H9 (cell line): Measurements from ENCODE around the gene KRTCAP2. TPM values are rescaled to one million over a fixed set of nuclear protein-coding genes. Genes with fewer than 3 reads are reported as not detected.
A peak's percentile ranks its signal among the peaks of the same experiment; 100 is the strongest.

ENCODE experiments used
- DNase-seq: peaks from one replicate; pipeline ENCODE4 v3.0.0-alpha.2; 2017
- H2AFZ ChIP-seq: one replicate; pipeline ENCODE4 v1.6.1; 2013; ENCODE audit warnings: mild to moderate bottlenecking, low read length, control low read depth, moderate library complexity
- H2AK5ac ChIP-seq: 2 replicates; pipeline ENCODE4 v1.6.1; 2013; ENCODE audit warnings: low read length, control low read depth, mixed read lengths; ENCODE audit not compliant: insufficient read length
- H2BK120ac ChIP-seq: one replicate; pipeline ENCODE4 v1.6.1; 2013; ENCODE audit warnings: low read depth, mild to moderate bottlenecking, low read length, control low read depth, inconsistent platforms; ENCODE audit not compliant: poor library complexity, severe bottlenecking
- H2BK12ac ChIP-seq: 2 replicates; pipeline ENCODE4 v1.6.1; 2013; ENCODE audit warnings: low read length, control low read depth, mixed read lengths, low read depth; ENCODE audit not compliant: insufficient read length
- H2BK15ac ChIP-seq: 2 replicates; pipeline ENCODE4 v1.6.1; 2013; ENCODE audit warnings: low read depth, low read length, control low read depth
- H2BK20ac ChIP-seq: one replicate; pipeline ENCODE4 v1.6.1; 2013; ENCODE audit warnings: low read depth, mild to moderate bottlenecking, low read length, control low read depth, inconsistent platforms; ENCODE audit not compliant: poor library complexity, severe bottlenecking
- H2BK5ac ChIP-seq: 2 replicates; pipeline ENCODE4 v1.6.1; 2013; ENCODE audit warnings: low read length, control low read depth, mixed read lengths; ENCODE audit not compliant: insufficient read length
- H3K14ac ChIP-seq: 2 replicates; pipeline ENCODE4 v1.6.1; 2013; ENCODE audit warnings: low read length, control low read depth; ENCODE audit not compliant: insufficient read depth
- H3K18ac ChIP-seq: 2 replicates; pipeline ENCODE4 v1.6.1; 2013; ENCODE audit warnings: low read depth, mild to moderate bottlenecking, mixed read lengths, low read length, control low read depth; ENCODE audit not compliant: insufficient read length
- H3K23ac ChIP-seq: 2 replicates; pipeline ENCODE4 v1.6.1; 2013; ENCODE audit warnings: low read length, control low read depth, mixed read lengths, low read depth; ENCODE audit not compliant: insufficient read length
- H3K23me2 ChIP-seq: 2 replicates; pipeline ENCODE4 v1.6.1; 2013; ENCODE audit warnings: low read depth, mild to moderate bottlenecking, mixed read lengths, low read length, control low read depth; ENCODE audit not compliant: insufficient read length, poor library complexity, severe bottlenecking
- H3K27ac ChIP-seq: 2 replicates; pipeline ENCODE4 v1.5.1; 2013; ENCODE audit warnings: low read length, control low read depth, mixed read lengths, low read depth; ENCODE audit not compliant: insufficient read length
- H3K27me3 ChIP-seq: 2 replicates; pipeline ENCODE4 v1.6.1; 2013; ENCODE audit warnings: low read length, control low read depth, inconsistent platforms; ENCODE audit not compliant: insufficient read depth
- H3K4ac ChIP-seq: 2 replicates; pipeline ENCODE4 v1.6.1; 2013; ENCODE audit warnings: low read depth, mild to moderate bottlenecking, control low read depth, inconsistent platforms, low read length, moderate library complexity
- H3K4me1 ChIP-seq: 2 replicates; pipeline ENCODE4 v1.6.1; 2013; ENCODE audit warnings: low read length, control low read depth, inconsistent platforms; ENCODE audit not compliant: insufficient read depth
- H3K4me2 ChIP-seq: 2 replicates; pipeline ENCODE4 v1.6.1; 2013; ENCODE audit warnings: low read length, control low read depth, mixed read lengths; ENCODE audit not compliant: insufficient read length, insufficient read depth
- H3K56ac ChIP-seq: 2 replicates; pipeline ENCODE4 v1.6.1; 2013; ENCODE audit warnings: low read depth, mild to moderate bottlenecking, mixed read lengths, low read length, control low read depth; ENCODE audit not compliant: insufficient read length
- H3K79me1 ChIP-seq: 2 replicates; pipeline ENCODE4 v1.6.1; 2013; ENCODE audit warnings: low read depth, mild to moderate bottlenecking, moderate library complexity, low read length, control low read depth, inconsistent platforms; ENCODE audit not compliant: insufficient read depth, poor library complexity, severe bottlenecking
- H3K79me2 ChIP-seq: 2 replicates; pipeline ENCODE4 v1.6.1; 2013; ENCODE audit warnings: low read length, control low read depth, inconsistent platforms; ENCODE audit not compliant: insufficient read depth
- H3K9ac ChIP-seq: 2 replicates; pipeline ENCODE4 v1.6.1; 2013; ENCODE audit warnings: low read length, control low read depth, mixed read lengths; ENCODE audit not compliant: insufficient read length; ENCODE audit errors: extremely low read depth
- H3K9me3 ChIP-seq: one replicate; pipeline ENCODE4 v1.6.1; 2013; ENCODE audit warnings: low read depth, low read length, inconsistent platforms; ENCODE audit not compliant: control insufficient read depth
- H3T11ph ChIP-seq: one replicate; pipeline ENCODE4 v1.6.1; 2013; ENCODE audit warnings: mild to moderate bottlenecking, low read length, control low read depth, inconsistent platforms
- H4K20me1 ChIP-seq: one replicate; pipeline ENCODE4 v1.6.1; 2013; ENCODE audit not compliant: control insufficient read depth, insufficient read length, insufficient read depth
- H4K5ac ChIP-seq: 2 replicates; pipeline ENCODE4 v1.6.1; 2013; ENCODE audit warnings: low read depth, mild to moderate bottlenecking, mixed read lengths, low read length, control low read depth; ENCODE audit not compliant: insufficient read length
- H4K8ac ChIP-seq: replicated peaks from 2 replicates; pipeline ENCODE4 v1.6.1; 2013; ENCODE audit warnings: low read length, control low read depth, mixed read lengths, low read depth; ENCODE audit not compliant: insufficient read length
- H4K91ac ChIP-seq: 2 replicates; pipeline ENCODE4 v1.6.1; 2013; ENCODE audit warnings: low read depth, mild to moderate bottlenecking, moderate library complexity, mixed read lengths, low read length, control low read depth; ENCODE audit not compliant: insufficient read length
- H3K27ac Mint-ChIP-seq, 3 experiments: 2 replicates in 2 of 3; 3 replicates in 1 of 3; pipeline ENCODE4 v1.8.0; 2020 to 2021; ENCODE audit warnings: mixed read lengths in 3 of 3, mild to moderate bottlenecking in 1 of 3, moderate library complexity in 1 of 3
- H3K27me3 Mint-ChIP-seq: 2 replicates; pipeline ENCODE4 v1.8.0; 2021; ENCODE audit warnings: low read depth, mild to moderate bottlenecking, moderate library complexity, mixed read lengths
- H3K36me3 Mint-ChIP-seq, 3 experiments: 2 replicates in 2 of 3; 3 replicates in 1 of 3; pipeline ENCODE4 v1.8.0; 2020 to 2021; ENCODE audit warnings: low read depth in 3 of 3, mixed read lengths in 3 of 3; ENCODE audit not compliant: insufficient read depth in 1 of 3
- H3K4me1 Mint-ChIP-seq, 2 experiments: 2 replicates each; pipeline ENCODE4 v1.8.0; 2020; ENCODE audit warnings: mixed read lengths in 2 of 2
- H3K4me3 Mint-ChIP-seq, 2 experiments: 2 replicates in 1 of 2; 3 replicates in 1 of 2; pipeline ENCODE4 v1.8.0; 2020 to 2021; ENCODE audit warnings: mild to moderate bottlenecking in 2 of 2, mixed read lengths in 2 of 2, moderate library complexity in 1 of 2
- H3K9me3 Mint-ChIP-seq, 2 experiments: 2 replicates in 1 of 2; 3 replicates in 1 of 2; pipeline ENCODE4 v1.8.0; 2020; ENCODE audit warnings: mild to moderate bottlenecking in 2 of 2, mixed read lengths in 2 of 2, moderate library complexity in 1 of 2
- CTCF ChIP-seq: fragments of 200-600 bp; sonication (generic); conservative IDR thresholded peaks from 3 replicates; pipeline ENCODE4 v1.8.0; 2021; ENCODE audit warnings: antibody characterized with exemption, mild to moderate bottlenecking
- WGBS: extraction: QIAGEN DNeasy Blood & Tissue Kit; methylation state at CpG from one replicate; pipeline ENCODE4 v1.1.7; 2013; ENCODE audit warnings: missing lambda C conversion rate, low lambda C conversion rate, mixed read lengths; ENCODE audit not compliant: insufficient read length; ENCODE audit errors: extremely low coverage; 5-methylcytosine and 5-hydroxymethylcytosine counted together
- total RNA-seq: library from RNA; stranded (reverse); gene quantifications from 2 replicates; pipeline ENCODE4 v1.2.1, GENCODE V29; 2021

The KRTCAP2 gene
- total RNA-seq, 1 experiment from 2014 or later = 149 TPM

- Histone ChIP-seq H3K23ac (no peak within 1 kb of the TSS), H3K23me2 (peaks cover 6% of the 10 kb centered on the region), H3K79me2 (no peaks in the 10 kb centered on the region), H2BK12ac (peak within 1 kb of the TSS; percentile 82), H3K4me1 (peaks cover 2% of the 10 kb centered on the region; the same call in 1 of the 2 replicates), H2BK120ac (peak within 1 kb of the TSS; percentile 74), H3K14ac (peak within 1 kb of the TSS; percentile 97), H3T11ph (no peak within 1 kb of the TSS), H4K5ac (peak within 1 kb of the TSS; percentile 22), H2AK5ac (no peak within 1 kb of the TSS), H4K8ac (peak within 1 kb of the TSS; percentile 23), H3K27me3 (no peaks in the 10 kb centered on the region), H2AFZ (no peak within 1 kb of the TSS), H3K4ac (peak within 1 kb of the TSS; percentile 78; the same call in 1 of the 2 replicates), H3K4me2 (peak within 1 kb of the TSS; percentile 89), H3K56ac (no peak within 1 kb of the TSS), H3K27ac (no peak within 1 kb of the TSS), H2BK5ac (no peak within 1 kb of the TSS), H2BK20ac (no peak within 1 kb of the TSS), H4K20me1 (no peaks in the 10 kb centered on the region), H3K9ac (peak within 1 kb of the TSS; percentile 68), H2BK15ac (no peak within 1 kb of the TSS; the same call in 1 of the 2 replicates), H3K79me1 (no peaks in the 10 kb centered on the region), H4K91ac (no peak within 1 kb of the TSS), H3K9me3 (no peaks in the 10 kb centered on the region), H3K18ac (peak within 1 kb of the TSS; percentile 99)
- no peaks in the 10 kb centered on the region for H3K9me3 Mint-ChIP-seq
- peaks cover 12% of the 10 kb centered on the region for H3K27me3 Mint-ChIP-seq
- DNase-seq = peak; percentile 64
- H3K4me1 Mint-ChIP-seq = peaks cover 30 to 31% of the 10 kb centered on the region in 2 experiments
- peaks cover 3 to 31% (median 31%) of the 10 kb centered on the region in 3 experiments; a peak in 5 of 7 replicates for H3K36me3 Mint-ChIP-seq
- WGBS = no CpG with 5 or more reads among the region's 17 CpGs
- no peak for TF ChIP-seq CTCF
- peak within 1 kb of the TSS; percentile 93 to 99 (median 97) for H3K27ac Mint-ChIP-seq
- H3K4me3 Mint-ChIP-seq = peak within 1 kb of the TSS; percentile 89 to 92
Observed at GRCh38 chr1:155207806-155208540, 34.9 kb upstream of the KRTCAP2 start, which contains the start of gene THBS3. TSS of gene THBS3 (minus strand) at chr1:155207897. CDS start at chr1:155207876, 21 bp downstream.
